Transverse colon (tissue), 4 donors: ENCODE data around the gene MCC.

Experiments
- CTCF ChIP-seq, 5 experiments: fragments of 200-600 bp in 3 of 5; fragments of 450-650 bp in 2 of 5; sonication (generic) in 3 of 5; IDR thresholded peaks; 1 replicate in 2 of 5; 2 replicates in 3 of 5; pipeline ENCODE4 v1.5.1; 2016 to 2017; ENCODE audit warnings: antibody characterized with exemption in 5 of 5, inconsistent platforms in 3 of 5, mild to moderate bottlenecking in 2 of 5, moderate library complexity in 1 of 5
- EP300 ChIP-seq: sonication (generic); formaldehyde crosslinking; IDR thresholded peaks from one replicate; pipeline ENCODE4 v1.6.1; 2017; ENCODE audit warnings: antibody characterized with exemption, low read depth
- POLR2A ChIP-seq: fragments of 450-650 bp; IDR thresholded peaks from one replicate; pipeline ENCODE4 v1.6.1; 2016; ENCODE audit warnings: antibody characterized with exemption, mild to moderate bottlenecking, moderate library complexity
- POLR2AphosphoS5 ChIP-seq, 3 donors: sonication (generic); formaldehyde crosslinking; IDR thresholded peaks; one replicate each; pipeline ENCODE4 v1.6.1; 2016; ENCODE audit warnings: antibody characterized with exemption in 3 of 3

- no peak for TF ChIP-seq CTCF (IDR thresholded peaks at IDR 0.05)
- TF ChIP-seq POLR2A, result no peak
- no peak for TF ChIP-seq EP300
- no peak for TF ChIP-seq POLR2AphosphoS5 (IDR thresholded peaks at IDR 0.05)
Measured at GRCh38 chr5:113128641-113129330, 359.5 kb downstream of the MCC start.
